HG02943 (cell line): Measurements from ENCODE around the gene COG6.
A peak's percentile ranks its signal among the peaks of the same experiment; 100 is the strongest.

ENCODE experiments used
- ATAC-seq: cut with Tn5 transposase; IDR thresholded peaks from one replicate; pipeline ENCODE4 v1.9.1; 2021; ENCODE audit warnings: mild to moderate bottlenecking, low read depth, moderate library complexity; ENCODE audit not compliant: unreplicated experiment

The COG6 gene

GRCh38 chr13:39655569-39656324, at the start of gene COG6:
COG6 (plus strand) TSS chr13:39655662; CDS start chr13:39655727, 65 bp downstream.
- peak; percentile 89 for ATAC-seq

GRCh38 chr13:39605677-39606320, 49.7 kb upstream of the COG6 start:
- no peak for ATAC-seq

GRCh38 chr13:39607876-39608275, 47.6 kb upstream of the COG6 start:
- no peak for ATAC-seq

GRCh38 chr13:39612023-39612637, 43.3 kb upstream of the COG6 start:
- no peak for ATAC-seq

GRCh38 chr13:39616087-39616694, 39.3 kb upstream of the COG6 start:
- no peak for ATAC-seq

GRCh38 chr13:39618561-39618960, 36.9 kb upstream of the COG6 start:
- ATAC-seq = no peak

GRCh38 chr13:39623466-39623865, 32.0 kb upstream of the COG6 start:
- no peak for ATAC-seq

GRCh38 chr13:39631307-39631706, 24.2 kb upstream of the COG6 start:
- ATAC-seq = no peak

GRCh38 chr13:39632994-39633393, 22.5 kb upstream of the COG6 start:
- no peak for ATAC-seq

GRCh38 chr13:39635564-39635963, 19.9 kb upstream of the COG6 start:
- ATAC-seq = no peak

GRCh38 chr13:39637890-39638289, 17.6 kb upstream of the COG6 start:
- no peak for ATAC-seq

GRCh38 chr13:39641645-39642044, 13.8 kb upstream of the COG6 start:
- no peak for ATAC-seq

- ATAC-seq = no peak
Observed at GRCh38 chr13:39646122-39646521, 9.3 kb upstream of the COG6 start.

GRCh38 chr13:39655041-39655568, 357 bp upstream of the COG6 start:
- peak; percentile 5 for ATAC-seq

- peak; percentile 8 for ATAC-seq
Observed at GRCh38 chr13:39656325-39656677, 839 bp downstream of the COG6 start.

- no peak for ATAC-seq
Observed at GRCh38 chr13:39663508-39663907, 8.0 kb downstream of the COG6 start.

- ATAC-seq = no peak
Observed at GRCh38 chr13:39663958-39664357, 8.5 kb downstream of the COG6 start.

- ATAC-seq = no peak
Observed at GRCh38 chr13:39665763-39666162, 10.3 kb downstream of the COG6 start.

GRCh38 chr13:39670445-39670844, 15.0 kb downstream of the COG6 start:
- ATAC-seq = no peak

GRCh38 chr13:39672378-39673132, 17.1 kb downstream of the COG6 start:
- no peak for ATAC-seq
